Measurements from ENCODE around the gene ACSBG1. TPM values are rescaled to one million over a fixed set of nuclear protein-coding genes. Genes with fewer than 3 reads are reported as not detected.

Gene ACSBG1
- total and polyA plus RNA-seq, 2 of the 8 experiments (the other 6 are each of a cell fraction or from before 2014, with no cell fraction given), result 5.4 to 7.1 TPM

GRCh38 chr15:78205856-78206255, 28.5 kb downstream of the ACSBG1 start:
- no peak overlapping the region for H2AK5ac ChIP-seq (ENCODE audit: low read depth, low read length)
- no peaks in the 10 kb centered on the region for H3K36me3 ChIP-seq (ENCODE audit: control insufficient read depth in 2 of 4, insufficient read depth in 4 of 4, low read length in 3 of 4)
- no peak overlapping the region for H2BK120ac ChIP-seq (replicated peaks; ENCODE audit: low read depth, low read length)
- no peak overlapping the region for H4K91ac ChIP-seq (replicated peaks; ENCODE audit: insufficient read length, low read length)
- H4K5ac ChIP-seq (ENCODE audit: insufficient read length, low read depth, low read length), result no peak overlapping the region
- no peak overlapping the region for H3K18ac ChIP-seq (ENCODE audit: extremely low read depth, low read length)
- ChIA-PET CTCF (ENCODE audit: partially characterized antibody) (interaction anchor here (0.7 to 8.1 kb wide), 12 partner anchors 10 to 102 kb away, joined by 3 to 89 read pairs (median 4); partner anchors contain the start of gene ACSBG1), POLR2A (ENCODE audit: partially characterized antibody) (interaction anchor here (0.9 kb wide), 1 partner anchor 30 kb away, joined by 3 read pairs; no protein-coding TSS in a partner anchor)
- no peak overlapping the region for H2BK15ac ChIP-seq (ENCODE audit: low read length)
- H3K23me2 ChIP-seq (ENCODE audit: low read depth, low read length), result no peaks in the 10 kb centered on the region
- no peak overlapping the region for H3K27ac ChIP-seq (ENCODE audit: low read depth, low read length)
- no peak overlapping the region for H3K23ac ChIP-seq (ENCODE audit: insufficient read length)
- no peaks in the 10 kb centered on the region for H3K79me2 ChIP-seq (ENCODE audit: control insufficient read depth in 1 of 2, insufficient read depth in 2 of 2, low read length in 2 of 2)
- no peaks in the 10 kb centered on the region; the same call in 1 of the 2 replicates for H3K79me1 ChIP-seq (ENCODE audit: low read depth, low read length)
- no peaks in the 10 kb centered on the region for H3K27me3 ChIP-seq (replicated peaks in 1 of 4; ENCODE audit: control insufficient read depth in 3 of 4, extremely low read depth in 1 of 4, insufficient read depth in 3 of 4, low read length in 3 of 4)
- H2BK12ac ChIP-seq (ENCODE audit: low read depth, low read length), result no peak overlapping the region
- DNase-seq (ENCODE audit: low read depth in 1 of 2, low spot score in 2 of 2) (peak in 1 of 2 experiments; percentile 41), FAIRE-seq (no peak)
- no peak overlapping the region for H3K56ac ChIP-seq (replicated peaks; ENCODE audit: insufficient read length, low read depth, low read length)
- H3K4me1 ChIP-seq (replicated peaks in 1 of 4; ENCODE audit: control insufficient read depth in 3 of 4, insufficient read depth in 4 of 4, low read length in 3 of 4), result no peaks in the 10 kb centered on the region; a peak in 1 of 7 replicates
- no peak overlapping the region for H2BK5ac ChIP-seq (ENCODE audit: low read depth, low read length)
- no peak overlapping the region for H2BK20ac ChIP-seq (ENCODE audit: low read length)
- H3K4me2 ChIP-seq (ENCODE audit: insufficient read depth in 1 of 2, low read depth in 2 of 2, low read length in 2 of 2), result no peak overlapping the region
- H2AFZ ChIP-seq (ENCODE audit: low read length), result no peak overlapping the region
- H3K4ac ChIP-seq (replicated peaks; ENCODE audit: insufficient read length, low read depth, low read length), result no peak overlapping the region
- no peak overlapping the region for H3K9ac ChIP-seq (replicated peaks in 1 of 4; ENCODE audit: extremely low read depth in 1 of 4, low read depth in 3 of 4, low read length in 3 of 4)
- H3K4me3 ChIP-seq (ENCODE audit: extremely low read depth in 1 of 4, insufficient read depth in 2 of 4, low read depth in 3 of 4, low read length in 4 of 4), result no peak overlapping the region
- no peaks in the 10 kb centered on the region for H4K20me1 ChIP-seq (replicated peaks in 1 of 2; ENCODE audit: control insufficient read depth in 1 of 2, insufficient read depth in 2 of 2, low read length in 2 of 2)
- no peak overlapping the region for H3K14ac ChIP-seq (ENCODE audit: insufficient read length)
- no peak for TF ChIP-seq CHD1 (IDR thresholded peaks at IDR 0.05; ENCODE audit: low read depth, low read length)
- no peak overlapping the region for H4K8ac ChIP-seq (ENCODE audit: extremely low read depth, insufficient read depth, low read length)
- WGBS, 2 experiments (ENCODE audit: extremely low coverage in 1 of 2, insufficient coverage in 1 of 2, insufficient read length in 1 of 2, insufficient replicate concordance in 2 of 2, low coverage in 1 of 2, low lambda C conversion rate in 2 of 2, missing lambda C conversion rate in 1 of 2), result 92% methylated on average over 8 of the region's 10 CpGs; no CpG with 5 or more reads in 1 of the 2 experiments
- H3K9me3 ChIP-seq (ENCODE audit: insufficient read depth in 2 of 2, low read depth in 1 of 2, low read length in 1 of 2), result no peaks in the 10 kb centered on the region

All from H1 (cell line).